GM03348 (cell line): Measurements from ENCODE around the gene EPS8L3.
A peak's percentile ranks its signal among the peaks of the same experiment; 100 is the strongest.
"Not testable (repeated sequence)": the region's sequence is repeated elsewhere in the genome, so short reads cannot be mapped to it uniquely, and the experiment has no call there.

Source experiments
- DNase-seq: peaks from one replicate; pipeline ENCODE4 v3.0.0; 2012; ENCODE audit warnings: low spot score

The EPS8L3 gene

DNA sequence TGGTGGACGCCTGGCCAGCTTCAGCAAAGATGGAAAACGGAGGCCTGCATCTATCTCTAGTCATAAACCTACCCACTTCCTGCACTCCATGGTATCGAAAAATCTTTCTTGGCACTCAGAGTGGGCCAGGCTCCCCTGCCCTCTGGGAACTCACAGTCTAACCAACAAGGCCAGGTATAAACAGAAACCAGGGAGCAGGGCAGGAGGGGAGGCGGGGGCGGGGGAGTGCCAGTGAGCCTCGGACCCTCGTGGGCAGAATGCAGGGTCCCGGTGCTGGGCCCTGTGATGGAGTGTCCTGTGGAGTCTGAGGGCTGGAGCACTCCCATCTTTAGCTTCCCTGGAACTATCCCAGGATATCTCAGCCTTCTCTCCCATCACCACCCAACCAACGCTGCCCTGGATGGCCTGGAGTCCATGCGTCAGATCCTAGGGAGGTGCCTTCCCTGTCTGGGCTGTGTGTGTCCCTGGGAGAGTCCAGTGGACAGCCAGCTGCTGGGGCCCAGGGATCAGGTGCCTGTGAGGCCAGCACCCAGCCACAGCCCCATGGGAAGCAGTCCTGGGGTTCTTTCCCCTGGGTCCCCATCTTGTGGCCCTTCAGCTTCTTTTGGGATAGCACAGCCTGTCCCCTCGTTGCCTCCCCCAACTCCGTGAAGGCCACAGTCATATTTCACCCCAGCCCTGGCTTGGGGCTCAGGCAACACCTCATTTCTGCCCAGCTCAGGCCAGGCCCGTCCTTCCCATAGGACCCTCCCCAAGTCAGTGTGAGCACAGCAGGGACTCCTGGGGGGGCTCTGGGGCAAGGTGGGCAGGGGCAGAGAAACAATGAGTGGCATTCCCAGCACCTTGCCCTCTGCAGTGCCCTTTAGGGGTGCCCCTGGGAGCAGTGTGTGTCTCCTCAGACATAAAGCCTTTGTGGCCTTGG, 1.1 kb upstream of the EPS8L3 start:
- DNase-seq: no peak

DNA sequence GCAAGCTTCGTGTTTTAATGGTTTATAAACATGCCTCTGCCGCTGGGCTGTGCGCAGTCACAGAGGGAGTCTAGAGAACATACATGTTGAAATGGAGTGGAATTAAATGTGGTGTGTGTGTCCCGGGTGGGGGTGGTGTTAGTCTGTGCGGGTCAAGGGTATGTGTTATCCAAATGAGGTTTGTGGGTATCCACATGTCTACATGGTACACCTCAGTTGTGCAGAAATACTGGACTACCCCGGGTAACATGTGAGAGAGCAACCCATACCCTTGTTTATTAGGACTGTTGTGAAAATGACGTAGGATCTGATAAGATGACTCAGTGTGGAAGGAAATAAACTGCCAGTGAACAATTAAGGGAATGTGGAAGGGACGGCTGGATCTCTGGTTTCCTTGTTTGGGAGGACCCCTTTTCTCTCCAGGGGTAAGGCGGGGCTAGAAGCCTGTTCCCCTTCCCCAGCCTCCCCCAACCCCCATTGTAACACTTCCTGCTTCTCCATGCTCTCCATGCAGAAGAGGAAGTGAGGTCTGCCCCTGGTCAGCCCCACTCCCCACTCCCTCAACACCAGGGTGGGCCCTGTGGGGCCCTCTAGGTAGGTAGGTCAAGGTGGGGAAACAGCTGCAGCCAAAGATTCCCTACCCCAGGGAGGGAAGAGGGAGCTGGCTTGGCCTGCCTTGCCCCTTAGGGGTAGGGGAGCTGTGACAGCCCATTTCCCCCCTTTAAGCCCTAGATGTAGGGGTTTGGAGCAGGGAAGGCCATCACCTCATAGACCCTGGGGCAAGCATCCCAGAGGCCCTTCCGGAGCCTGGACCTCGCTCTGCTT, 690 bp downstream of the EPS8L3 start:
- DNase-seq: peak; percentile 25

DNA sequence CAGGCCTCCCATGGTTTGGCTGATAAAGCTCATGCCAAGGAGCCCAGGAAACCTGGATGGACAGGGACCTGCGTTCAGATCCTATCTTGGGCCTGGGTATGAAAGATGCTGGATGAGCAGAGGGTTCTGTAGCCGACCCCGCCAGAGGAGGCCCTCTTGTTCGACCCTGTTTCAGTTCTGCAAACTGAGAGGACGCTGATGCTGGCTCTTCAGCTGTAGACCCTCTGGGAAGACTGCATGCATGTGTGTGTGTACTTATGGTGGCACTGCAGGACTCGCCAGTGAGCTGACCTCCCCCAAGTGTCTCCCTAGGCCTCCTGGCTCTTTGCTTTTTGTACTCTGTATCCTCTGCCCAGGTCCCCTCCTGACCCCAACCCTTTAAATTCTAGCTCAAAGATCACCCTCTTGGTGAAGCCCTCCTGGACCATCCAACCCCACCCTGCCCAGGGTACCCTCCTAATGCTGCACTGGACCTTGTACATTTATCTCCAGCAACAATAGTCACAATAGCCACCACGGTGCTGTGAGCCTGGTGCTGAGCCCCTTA, 1.6 kb downstream of the EPS8L3 start:
- no peak for DNase-seq

DNA sequence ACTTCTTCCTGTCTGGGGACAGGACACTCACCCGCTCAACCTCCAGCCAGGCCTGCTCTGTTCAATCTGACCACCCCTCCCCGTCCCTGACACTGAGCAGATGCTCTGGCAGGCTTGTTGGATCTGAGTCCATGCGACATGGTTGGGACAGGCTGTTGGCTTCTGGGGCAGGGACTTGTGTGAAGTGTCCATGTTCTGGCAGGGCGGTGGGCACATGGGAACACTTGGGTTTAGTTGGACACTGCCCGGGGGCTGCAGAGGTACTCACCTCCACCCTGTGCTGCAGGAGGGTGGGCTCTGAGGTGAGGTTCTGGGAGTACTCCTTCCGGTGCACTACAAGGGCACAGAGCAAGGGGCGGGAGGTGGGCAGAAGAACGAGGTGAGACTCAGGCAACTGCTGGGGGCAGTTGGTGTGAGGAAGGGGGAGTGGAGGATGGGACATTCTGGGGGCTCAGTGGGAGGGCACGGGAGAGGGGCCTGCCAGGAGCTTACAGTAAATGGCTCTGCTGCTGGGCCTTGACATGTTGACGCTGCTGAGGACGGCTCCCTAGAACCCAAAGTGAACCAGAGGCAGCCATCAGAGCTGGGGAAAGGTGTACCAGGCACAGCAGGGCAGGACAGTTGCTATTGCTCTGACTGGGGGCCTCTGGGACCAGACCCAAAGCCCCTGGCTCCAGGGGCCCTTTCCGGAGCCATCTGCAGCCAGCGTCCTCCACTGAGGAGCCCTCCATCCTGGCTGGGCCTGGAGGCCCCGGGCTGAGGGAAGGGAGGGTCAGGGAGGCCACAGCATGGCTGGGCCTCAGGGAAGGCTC, 2.3 kb downstream of the EPS8L3 start:
- DNase-seq: no peak

DNA sequence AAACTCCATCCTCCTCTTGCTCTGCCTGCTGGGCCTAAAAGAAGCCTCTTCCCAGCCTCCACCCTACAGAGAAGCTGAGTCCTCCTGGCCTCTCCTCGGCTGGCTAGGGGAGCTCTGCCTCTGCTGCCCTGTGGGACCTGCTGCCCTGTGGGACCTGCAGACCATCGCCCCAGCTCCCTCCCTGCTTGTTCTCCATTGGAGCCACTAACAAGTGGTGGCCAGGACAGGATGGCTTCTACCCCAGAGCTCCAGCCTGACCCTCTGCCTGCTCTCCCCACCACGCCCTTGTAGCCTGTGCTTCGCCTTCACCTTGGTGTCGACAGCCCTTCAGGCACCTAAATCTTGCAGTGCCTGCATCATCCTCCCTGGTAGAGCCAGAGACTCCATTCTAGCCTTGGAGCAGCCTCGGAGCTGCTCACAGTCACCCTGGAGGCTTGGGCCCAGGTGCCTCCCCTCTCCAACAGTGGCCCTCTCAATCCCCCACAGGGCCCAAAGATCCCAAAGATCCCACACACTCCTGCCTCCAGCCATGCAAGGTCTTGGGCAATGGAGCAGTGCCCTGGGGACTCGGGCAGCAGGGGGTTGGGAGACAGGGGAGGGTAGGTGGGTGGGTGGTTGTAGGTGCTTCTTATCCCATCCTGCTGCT, 3.0 kb downstream of the EPS8L3 start:
- no peak for DNase-seq

DNA sequence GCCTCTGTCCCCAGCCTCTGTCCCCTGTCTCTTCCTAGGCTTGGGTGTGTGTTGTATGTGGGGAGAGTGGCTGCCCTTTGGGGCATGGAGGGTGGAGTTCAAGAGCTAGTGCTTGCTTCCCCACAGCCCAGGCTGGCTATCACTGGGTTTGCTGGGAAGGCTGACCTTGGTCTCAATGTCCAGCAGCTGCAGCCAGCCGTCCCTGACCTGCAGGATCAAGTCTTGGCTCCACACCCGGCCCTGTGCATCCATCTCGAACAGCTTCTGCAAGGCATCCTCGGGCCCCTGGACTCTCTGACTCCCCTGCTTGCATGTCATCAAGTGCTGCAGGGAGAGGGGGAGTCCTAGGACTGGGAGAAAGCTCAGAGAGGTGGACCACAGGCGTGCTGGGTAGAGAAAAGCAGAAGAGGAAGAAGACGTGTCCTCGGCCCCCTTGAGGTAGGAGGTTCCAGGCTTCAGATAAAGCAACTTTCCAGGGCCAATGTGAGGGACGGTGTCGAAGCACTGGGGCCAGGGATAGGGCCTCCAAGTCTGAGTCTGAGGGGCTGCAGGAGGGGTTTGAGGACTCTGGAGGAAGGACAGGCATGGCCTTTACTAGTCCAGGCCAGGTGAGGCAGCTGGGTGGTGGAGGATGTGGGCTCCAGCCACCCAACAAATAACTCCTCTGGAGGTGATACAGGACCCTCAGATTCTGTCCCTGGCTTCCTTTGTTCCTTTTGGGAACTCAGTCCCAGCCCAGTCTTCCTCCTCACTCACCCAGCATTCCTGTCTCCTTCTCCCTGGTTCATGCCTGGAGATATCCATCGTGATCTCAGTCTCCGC, 4.0 kb downstream of the EPS8L3 start:
- no peak for DNase-seq

DNA sequence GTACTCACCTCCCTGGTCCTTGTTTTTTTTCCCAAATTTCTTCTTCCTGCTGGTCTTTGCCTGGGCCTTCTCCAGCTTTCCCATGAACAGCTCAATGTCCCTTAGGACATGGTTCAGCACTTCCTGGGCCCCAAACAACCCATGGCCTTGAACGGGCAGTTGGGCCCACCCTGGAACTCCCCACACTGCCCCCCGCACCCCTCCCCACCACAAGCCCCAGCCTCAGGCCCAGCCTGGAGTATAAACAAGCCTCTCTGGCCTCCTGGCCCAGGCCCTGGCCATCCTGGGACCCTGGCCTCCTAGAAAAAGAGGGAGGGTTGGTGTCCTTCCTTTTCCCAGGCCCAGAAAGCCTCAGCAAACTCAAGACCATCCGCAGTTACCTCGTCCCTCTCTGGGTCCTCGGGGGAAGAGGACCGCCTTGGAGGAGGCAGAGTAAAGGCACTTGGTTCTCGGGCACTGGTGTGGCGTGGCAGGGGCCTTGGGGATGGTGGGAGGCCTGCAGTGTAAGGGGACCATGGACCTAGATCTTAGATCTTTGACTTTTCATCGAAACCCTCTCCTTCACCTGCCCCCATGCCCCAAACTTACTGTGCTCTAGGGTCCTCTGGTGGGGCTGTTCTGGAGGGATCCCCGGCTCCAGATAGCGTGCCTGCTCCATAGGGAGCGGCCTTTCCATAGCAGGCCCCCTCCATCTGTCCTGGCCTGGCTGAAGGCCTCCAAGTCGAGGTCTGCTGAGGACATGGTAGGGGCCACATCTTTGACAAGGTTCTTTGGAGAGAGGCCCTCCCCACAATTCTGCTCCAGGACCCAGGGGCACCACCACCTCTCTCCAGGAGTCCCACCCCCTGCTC, 5.6 kb downstream of the EPS8L3 start:
- no peak for DNase-seq

DNA sequence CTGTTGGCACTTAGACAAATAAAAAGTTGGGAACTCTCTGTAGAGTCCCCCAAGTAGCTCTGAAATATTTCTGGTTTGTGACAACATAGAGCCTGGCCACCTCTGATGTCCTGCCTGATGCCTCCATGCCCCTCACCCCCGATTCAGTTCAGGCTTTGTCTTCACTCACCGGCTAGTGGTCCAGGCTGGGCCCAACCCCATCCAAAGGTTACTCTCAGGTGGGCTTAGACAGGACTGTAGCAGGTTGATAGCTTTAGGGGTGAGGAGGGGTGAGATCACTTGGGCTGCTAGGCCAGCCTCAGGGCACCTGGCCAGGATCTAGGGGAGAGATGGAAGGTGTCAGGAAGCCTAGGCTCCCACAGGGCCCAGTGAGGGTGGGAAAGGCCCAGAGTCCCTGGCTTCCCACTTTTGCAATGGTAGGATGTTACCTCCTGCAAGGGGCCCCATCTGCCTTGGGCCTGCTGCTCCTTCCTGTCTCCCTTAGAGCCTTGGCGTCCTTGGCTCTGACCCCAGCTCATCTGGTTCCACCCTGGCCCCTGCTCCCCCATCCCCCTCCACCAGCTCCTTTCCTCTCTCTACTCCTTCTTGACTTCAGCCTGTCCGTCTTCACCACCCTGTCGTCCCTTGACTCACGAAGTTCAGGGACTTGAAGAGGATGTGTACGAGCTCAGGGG, 6.7 kb downstream of the EPS8L3 start:
- DNase-seq: no peak

DNA sequence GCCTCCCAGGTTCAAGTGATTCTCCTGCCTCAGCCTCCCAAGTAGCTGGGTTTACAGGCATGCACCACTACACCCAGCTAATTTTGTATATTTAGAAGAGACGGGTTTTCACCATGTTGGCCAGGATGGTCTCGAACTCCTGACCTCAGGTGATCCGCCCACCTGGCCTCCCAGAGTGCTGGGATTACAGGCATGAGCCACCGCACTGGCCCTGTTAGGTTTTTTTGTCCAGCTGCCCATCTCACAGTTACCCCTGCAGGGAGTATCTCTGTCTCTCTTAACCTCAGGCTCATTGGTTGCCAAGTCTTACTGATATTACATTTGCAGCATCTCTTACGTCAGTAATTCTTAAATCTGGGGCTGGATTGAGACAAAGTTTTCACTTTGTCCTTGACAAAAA, 7.4 kb downstream of the EPS8L3 start:
- not testable (repeated sequence) for DNase-seq

DNA sequence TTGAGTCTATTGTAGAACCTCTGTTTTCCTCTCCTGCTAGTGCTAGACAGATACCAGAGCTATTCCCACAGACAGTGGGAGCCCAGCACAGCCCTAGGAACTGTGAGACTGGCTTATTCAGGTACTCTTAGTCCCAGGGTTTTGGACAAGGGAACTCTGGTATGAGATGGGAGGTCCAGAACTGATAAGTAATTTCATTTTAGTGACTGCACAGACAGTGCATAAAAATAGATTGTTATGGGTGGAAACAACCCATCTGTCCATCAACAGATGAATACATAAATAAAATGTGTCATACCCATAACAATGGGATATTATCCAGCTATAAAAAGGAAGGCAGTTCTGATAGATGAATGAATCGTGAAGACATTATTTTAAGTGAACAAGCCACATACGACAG, 9.0 kb downstream of the EPS8L3 start:
- no peak for DNase-seq

DNA sequence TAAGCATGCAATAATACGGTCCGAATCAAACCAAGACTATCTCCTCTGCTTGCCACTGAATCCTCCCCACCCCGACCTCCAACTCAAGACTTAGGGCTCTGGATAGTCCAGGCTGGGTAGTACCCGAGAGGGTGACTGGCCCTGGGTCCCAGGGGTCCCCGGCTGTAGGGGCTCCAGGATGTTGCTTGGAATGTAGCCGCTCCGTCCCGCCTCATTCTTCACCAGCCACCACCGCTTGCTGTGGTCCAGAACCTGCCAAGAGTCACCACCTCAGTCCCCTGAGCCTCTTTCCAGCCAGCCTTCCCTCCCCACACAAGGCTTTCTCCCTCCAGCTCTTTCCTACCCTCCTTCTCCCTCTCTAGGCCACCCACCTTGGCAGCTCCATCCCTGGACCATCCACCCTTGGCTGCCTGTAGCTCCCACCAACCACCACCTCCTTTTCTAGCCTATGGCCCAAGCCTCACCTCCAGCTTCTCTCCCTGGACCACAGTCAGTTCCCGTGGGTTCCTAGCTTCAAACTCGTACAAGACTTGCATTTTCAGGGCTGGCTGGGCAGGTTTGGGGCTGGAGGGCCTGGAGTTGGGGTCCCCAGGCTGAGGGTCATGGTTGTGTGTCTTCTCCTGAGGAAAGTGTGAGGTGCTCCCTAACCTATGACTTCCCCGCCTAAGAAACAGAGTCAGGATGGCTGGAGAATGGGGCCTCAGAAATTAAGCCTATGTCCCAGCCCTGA, 12.0 kb downstream of the EPS8L3 start:
- no peak for DNase-seq

DNA sequence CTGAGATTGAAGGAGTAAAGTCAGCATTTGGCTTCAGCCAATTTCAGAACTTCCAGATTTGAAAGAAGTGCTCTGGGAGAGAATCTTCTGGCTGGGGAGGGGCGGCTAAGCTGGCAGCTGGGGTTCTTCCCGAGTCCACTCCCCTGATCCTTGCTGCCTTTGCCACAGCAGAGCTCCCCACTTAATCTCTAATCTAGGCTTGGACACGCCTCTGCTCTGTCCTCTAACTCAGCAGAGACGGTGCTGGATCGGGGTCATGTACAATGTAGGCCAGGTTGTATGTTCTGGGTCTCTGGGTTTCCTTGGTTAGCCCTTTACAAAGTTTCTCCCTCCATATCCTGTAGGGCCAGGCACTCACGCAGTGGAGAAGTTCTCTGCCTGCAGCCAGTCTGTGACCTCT, 12.8 kb downstream of the EPS8L3 start:
- DNase-seq: no peak

DNA sequence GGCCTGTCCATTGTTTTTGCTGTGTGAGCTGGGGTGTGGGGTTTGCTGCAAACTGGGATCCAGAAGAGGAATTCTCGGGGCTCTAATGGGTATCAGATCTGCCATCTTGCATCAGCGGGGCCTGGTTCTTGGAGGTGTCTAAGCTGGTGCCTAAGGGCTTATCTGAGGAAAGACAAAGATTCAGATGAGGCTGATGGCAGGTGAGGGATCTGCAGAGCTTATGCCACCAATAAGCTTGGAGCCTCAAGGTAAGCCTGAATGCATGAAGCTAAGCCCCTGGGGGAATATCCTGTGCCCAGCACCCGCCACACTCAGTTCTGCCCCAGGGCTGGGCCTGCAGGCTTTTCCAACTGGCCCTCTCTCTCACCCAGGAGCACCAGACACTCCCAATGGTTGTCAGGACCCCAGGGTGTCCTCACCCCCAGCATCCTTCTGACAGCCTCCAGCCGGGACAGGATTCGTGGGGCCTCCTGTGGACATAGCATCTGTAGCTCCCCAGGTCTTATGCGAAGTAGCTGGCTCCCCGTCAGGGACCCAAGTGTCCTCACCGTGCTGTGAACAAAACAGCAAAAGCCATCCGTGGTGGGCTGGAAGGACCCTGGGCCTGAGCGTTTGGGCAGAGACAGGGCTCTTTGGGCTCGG, 13.4 kb downstream of the EPS8L3 start:
- no peak for DNase-seq

DNA sequence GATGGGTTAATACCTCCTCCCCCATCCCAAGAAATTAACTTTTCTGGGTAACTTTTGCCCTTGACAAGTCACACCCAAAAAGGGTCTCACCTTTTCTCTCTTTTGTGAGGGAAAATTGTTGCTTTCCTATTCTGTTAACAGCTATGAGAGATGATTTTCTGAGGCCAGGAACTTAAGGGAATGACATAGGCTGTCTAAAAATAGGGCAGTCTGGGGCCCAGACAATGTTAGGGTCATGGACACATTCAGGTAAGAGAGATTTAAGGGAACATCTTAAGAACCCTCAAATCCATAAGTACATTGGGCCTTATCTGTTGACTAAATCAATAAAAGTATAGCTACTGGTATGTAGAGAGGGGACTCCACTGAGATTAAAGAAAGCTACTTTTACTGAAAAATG, 14.5 kb downstream of the EPS8L3 start:
- DNase-seq: no peak

DNA sequence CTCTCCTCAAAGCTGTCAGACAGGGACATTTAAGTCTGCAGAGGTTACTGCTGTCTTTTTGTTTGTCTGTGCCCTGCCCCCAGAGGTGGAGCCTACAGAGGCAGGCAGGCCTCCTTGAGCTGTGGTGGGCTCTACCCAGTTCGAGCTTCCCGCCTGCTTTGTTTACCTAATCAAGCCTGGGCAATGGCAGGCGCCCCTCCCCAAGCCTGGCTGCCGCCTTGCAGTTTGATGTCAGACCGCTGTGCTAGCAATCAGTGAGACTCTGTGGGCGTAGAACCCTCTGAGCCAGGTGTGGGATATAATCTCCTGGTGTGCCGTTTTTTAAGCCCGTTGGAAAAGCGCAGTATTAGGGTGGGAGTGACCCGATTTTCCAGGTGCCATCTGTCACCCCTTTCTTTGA, 15.4 kb downstream of the EPS8L3 start:
- DNase-seq: not testable (repeated sequence)

DNA sequence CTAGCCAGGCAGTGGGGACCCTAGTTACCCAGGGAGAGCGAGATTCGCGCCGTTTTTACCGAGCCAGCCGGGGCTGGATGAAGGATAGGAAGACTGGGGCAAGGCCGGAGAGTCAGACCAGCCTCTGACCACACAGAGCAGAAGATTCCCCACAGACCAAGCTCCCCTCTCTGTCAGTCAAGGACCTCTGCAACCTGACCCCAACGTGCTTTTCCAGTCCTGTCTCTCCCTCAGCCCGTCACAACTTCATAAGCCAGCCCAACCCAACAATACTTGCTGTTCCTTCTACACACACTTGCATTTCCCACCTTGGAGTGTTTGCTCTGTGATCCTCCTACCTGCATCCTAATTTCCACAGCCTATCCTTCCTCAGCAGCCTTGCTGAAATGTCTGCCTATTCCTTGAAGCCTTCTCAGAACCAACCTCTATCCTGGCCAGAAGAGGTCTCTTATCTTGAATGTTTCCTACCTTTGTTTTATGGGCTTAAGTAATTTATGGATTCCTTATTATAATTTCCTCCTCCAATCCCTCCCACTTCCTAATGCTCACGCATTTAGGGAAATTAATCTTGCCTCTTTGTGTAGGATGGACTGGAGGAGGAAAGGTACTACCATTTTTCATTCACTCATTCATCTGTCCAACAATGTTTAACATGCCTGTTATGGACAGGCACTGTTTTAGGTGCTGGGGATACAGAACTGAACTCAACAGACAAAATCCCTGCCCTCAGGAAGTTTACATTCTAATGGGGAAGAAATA, 22.9 kb downstream of the EPS8L3 start, which contains the start of gene GSTM3:
Gene GSTM3, minus strand, starts transcription at position 424 of the 759 bp plus-strand sequence. CDS start 751 bp downstream, outside the sequence.
- no peak for DNase-seq
